NCI-H446 (cell line): ENCODE data around the gene CDSN.

Experiments used
- DNase-seq, 2 experiments: peaks; one replicate each; lab custom pipeline; 2025; lab: John Stamatoyannopoulos, UW

CDSN gene

DNA sequence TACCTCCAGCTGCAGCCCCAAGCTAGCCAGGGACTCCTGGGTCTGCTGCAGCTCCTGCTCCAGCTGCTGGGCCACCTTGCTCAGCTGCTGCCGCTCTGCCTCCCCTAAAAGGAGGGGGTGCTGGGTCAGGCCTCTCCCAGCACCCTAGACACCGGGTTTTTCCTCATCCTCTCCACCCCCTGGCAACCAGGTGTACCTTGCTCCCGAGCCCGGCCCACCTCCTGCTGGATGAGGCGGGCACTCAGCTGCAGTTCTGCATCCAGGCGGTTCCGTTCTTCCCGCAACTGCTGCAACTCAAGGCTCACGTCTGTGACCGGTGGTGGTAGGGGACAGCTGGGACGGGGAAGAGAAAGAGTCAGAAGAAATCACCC is 24.7 kb upstream of the CDSN start:
- DNase-seq, result no peak

DNA sequence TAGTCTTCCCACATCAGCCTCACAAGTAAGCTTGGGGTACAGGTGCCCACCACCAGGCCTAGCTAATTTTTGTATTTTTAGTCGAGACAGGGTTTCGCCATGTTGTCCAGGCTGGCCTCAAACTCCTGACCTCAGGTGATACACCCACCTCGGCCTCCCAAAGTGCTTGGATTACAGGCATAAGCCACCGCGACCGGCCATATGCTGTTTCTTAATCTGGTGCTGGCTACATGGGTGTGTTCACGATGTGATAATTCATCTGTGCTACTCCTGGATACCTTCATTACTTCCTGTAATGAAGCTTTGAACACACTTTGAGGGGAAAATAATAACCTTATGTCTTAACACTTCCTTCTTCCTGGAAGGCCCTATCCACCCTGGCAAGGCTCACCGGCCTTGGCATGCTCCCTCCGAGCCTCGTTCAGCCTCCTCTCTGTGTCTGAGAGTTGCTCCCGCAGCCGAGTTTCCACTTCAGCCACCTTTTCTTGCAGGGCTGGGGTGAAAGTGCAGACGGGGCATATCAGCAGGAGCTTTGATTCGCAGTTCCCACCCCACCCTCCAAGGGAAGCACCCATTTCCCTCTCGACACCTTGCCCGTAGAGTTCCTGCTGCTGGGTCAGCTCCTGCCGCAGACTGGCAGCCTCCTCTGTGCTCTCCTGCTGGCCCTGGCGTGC is 24.2 kb upstream of the CDSN start:
- DNase-seq, result no peak

DNA sequence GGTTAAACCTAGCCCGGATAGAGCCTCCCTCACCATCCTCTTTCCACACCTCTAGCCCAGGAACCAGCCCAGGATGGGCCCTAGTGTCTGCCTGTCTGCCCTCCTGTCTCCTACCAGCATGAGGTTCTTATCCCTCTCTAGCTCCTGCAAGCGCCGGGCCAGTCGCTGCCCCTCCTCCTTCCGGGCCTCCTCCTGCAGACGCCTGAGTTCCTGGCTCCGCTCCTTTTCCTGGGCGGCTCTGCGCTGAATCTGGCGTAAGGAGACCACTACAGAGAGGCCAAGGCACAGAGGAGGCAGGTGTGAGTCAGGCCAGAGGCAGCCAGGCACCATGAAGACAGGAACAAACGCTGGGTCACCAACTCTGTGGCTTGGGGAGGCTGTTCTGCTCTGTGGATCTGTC is 22.9 kb upstream of the CDSN start:
- DNase-seq, result no peak

DNA sequence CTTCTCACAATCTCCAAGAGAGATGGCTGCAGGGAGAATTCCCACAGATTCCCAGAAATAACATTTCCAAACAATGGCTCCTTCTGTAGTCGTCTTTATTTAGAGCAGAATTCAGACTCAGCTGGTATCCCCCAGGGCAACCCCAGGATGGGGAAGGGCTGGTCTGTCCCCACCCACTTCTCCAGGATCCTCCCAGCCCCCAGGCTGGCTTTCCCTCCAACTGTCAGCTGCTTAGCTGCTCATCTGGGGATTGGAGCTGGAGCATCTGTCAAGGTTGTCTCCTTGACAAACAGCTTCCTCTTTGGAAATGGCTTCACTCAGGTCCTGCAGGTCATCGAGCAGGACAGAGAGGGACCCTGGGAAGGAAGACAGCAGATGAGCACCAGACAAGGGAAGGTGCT is 22.1 kb upstream of the CDSN start:
- no peak for DNase-seq

DNA sequence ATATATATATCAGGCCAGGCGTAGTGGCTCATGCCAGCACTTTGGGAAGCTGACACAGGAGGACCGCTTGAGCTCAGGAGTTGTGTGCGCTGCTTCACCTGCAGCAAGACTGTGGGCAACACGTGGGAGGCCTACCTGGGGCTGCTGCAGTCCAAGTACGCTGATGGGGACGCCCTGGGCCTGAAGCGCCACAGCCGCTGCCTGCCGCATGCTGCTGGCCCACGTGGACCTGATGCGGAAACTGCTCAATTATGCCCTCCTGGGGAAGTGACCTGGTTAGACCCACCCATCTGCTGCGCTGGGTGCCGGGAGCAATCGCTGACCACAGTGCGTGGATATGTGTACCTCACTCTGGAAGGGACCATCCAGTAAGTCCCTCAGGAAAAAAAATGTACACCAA is 20.4 kb upstream of the CDSN start:
- no peak for DNase-seq

DNA sequence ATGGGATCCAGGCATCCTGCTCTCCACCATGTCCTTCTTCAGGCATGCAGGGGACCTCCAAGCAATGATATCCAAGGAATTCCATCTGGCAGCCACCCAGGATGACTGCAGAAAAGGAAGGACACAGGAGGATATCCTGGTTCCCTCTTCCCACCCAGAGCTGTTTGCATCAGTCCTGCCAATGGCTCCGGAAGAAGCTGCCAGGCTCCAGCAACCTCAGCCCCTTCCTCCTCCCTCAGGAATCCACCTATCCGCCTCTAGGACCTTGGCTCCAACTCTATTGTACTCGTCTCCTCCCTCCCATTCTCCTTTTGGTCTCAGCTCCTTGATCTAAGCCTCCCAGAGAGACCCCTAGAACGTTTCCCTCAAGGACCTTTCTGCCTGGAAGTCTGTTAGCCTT is 19.4 kb upstream of the CDSN start:
- no peak for DNase-seq

DNA sequence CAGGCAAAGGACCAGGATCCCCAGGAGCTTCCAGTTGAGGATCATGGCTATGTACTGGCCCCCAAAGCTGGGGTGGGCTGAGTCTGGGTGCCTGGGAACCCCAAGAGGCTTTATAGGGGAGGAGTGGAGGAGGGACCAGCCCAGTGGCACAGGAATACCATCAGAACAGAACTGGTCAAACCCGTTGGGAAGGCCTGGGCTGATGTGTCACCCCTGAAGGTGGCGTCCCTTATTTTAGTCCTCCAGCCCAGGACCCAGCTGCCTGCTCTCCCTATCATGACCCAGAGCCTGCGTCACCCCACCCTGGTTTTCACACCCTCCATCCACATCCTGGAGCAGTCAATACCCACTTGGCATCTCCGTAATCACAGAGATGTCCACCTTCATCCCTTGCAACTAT is 18.7 kb upstream of the CDSN start, which contains the start of gene PSORS1C2:
Gene PSORS1C2, minus strand, starts transcription at position 85 of the 400 bp plus-strand sequence. Its CDS starts 40 bp downstream, at position 45.
- DNase-seq, result no peak

DNA sequence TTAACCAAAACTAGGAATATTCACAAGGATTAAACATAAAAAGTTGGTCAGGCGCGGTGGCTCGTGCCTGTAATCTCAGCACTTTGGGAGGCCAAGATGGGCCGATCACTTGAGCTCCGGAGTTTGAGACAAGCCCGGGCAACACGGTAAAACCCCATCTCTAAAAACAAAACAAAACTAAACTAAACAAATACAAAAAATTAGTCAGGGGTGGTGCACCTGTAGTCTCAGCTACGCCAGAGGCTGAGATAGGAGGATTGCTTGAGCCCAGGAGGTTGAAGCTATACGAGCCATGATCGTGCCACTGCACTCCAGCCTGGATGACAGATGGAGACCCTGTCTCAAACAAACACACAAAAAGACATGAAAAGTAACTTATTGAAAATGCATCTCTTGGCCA is 15.5 kb upstream of the CDSN start:
- no peak for DNase-seq

DNA sequence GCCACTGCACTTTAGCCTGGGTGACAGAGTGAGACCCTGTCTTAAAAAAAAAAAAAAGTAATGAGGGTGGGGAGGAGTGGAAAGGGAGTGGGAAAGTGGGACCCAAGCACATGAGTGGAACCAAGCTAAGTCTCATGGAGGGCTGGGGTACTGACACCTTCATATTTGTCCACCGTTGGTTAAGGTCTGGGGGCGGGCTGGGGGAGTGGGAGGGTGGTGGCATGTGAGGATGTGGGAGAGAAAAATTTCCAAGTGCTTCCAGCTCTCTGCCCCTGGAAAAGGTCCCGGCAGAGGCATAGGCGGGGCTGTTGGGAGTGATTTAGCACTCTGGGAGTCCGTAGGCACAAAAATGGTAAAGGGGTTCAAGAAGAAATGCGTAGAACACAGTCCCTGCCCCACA is 12.6 kb upstream of the CDSN start:
- DNase-seq, result no peak

DNA sequence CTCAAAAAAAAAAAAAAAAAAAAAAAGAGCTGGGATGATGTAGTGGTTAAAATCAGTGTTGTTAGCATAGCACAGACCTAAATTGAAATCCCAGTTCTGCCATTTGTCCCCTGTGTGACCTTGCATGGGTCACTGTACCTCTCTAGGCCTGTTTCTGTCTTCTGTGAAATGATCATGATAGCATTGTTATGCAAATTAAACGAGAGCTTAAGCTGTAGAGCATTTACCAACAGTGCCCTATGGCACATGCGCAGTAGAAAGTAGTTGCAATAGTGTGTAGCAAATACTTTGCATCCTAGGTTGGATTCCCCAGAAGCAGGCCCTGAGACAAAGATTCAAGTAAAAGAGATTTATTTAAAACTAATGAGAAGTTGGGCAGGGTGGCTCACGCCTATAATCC is 11.3 kb upstream of the CDSN start:
- DNase-seq, result no peak

DNA sequence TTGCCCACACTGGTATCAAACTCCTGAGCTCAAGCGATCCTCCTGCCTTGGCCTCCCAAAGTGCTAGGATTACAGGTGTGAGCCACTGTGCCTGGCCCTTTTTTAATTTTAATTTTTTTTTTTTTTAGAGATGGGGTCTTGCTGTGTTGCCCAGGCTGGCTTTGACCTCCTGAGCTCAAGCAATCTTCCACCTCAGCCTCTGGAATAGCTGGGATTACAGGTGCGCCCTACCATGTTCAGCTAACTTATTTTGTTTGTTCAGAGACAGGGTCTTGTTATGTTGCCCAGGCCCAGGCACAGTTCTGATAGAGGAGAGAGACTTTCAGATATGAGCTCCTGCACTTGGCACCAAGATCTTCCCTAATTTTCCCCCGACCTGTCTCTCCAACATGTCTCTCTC is 10.5 kb upstream of the CDSN start:
- no peak for DNase-seq

DNA sequence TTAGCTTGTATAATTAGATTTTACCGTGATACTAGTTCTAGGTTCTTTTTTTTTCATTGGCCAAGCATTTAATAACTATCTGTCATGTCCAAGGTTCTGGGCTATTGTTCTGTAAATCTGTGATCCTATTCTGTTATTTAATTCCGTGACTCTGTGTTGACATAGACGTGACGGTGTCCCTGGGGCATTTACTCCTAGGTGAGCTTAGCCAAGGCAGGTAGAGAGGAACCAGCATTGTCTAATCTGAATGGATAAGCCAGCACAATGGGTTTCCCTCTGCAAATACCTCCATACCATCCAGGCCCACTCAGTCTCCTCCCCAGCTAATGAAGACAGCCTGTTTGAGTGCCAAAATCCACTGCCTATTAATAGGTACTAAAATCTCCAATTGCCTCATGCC is 8.9 kb upstream of the CDSN start:
- no peak for DNase-seq

DNA sequence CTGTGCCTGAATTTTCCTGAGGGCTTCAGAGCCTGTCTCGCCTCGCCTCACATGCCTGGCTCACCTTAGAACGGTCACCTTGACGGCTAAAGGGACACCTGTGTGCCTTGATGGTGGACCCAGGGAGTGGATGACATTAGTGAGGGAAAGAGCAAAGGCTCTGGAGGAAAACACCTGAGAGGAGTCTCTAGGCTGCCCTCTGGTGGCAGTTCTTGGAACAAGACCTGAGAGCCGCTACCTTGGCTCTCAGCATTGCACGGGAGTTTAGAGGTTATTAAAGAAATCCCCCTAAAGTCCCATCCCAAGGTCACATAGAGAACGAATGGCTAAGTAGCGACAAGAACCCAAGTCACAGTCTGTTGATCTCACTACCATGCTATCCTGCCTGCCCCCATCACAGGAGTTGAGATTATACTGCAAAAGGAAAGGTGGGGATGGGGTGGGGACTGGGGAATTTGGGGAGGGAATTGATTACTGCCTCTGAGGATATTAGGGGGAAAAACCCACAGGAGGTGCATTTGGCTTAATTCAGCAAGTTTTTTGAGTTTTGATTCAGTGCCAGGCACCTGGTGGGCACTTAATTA is 7.9 kb upstream of the CDSN start:
- peak in 1 of 2 experiments; percentile 49 for DNase-seq

DNA sequence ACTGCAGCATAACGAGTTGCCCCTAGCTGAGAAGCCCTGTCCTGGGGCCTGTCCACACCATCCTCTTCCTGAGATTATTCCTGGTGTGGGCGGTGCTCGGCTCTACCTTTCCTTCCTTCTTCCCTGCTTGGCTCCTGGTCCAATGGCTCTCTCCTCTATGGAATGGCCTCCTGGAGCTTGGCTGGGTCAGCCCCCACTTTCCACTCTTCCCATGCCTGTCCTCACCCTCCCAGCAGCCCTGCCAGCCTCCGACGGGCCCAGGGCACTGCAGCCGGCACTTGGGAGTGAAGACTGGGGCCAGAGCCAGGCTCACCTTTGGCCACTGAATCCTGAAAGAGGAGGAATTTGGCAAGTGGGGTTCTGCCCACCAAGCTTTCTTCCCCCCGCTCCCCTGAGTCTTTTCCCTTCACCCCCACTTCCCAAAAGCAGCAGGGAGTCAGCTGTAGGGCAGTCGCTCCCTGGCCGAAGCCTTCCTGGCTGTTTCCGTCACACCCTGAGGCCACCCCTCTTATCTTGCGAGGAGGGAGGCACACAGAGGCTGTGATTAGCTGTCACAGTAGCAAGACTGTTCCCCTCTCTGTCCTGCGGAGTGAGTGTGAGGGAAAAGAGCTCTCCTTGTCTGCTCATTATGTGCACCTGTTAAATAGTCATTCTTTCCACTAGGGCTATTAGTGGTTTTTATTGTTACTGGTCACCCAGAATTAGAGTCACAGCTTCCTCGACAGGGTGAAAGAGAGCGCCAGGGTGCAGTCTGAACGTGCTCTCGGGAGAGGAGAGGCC is 6.3 kb upstream of the CDSN start:
- no peak for DNase-seq

DNA sequence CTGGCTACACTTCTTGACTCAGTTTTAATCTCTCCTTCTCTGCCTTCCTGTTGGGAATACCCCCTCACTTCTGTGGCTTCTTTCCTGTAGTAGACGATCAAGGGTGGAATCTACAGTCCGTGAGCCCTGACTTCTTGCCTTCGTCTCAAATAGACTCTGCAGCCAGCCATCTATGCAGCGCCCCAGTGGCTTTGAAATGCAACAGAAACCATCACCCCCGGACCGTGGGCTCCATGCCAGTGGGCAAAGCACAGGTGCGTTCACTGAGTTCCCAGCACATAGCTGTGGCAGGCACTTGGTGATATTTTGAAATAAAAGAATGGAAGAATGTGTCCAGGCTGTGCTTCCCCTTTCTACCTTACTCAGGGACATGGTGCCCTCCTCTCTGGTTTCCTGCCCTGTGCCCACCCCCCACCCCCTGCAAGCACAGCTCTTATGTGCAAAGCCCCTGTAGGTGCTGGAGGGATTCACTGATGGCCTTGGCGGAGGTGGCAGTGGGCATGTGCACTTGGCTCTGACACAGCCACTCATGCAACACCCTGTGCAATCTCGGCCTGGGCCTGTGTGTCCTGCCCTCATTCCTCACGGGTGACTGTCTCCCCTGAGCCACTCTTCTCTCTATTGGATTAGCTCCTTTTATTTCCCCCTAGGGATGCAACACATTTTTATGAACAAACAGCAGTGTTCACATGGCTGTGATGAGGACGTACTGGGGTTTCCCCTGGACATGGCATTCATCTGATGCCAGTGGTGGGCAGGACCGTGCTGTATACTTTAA is 5.5 kb upstream of the CDSN start:
- DNase-seq, result no peak

DNA sequence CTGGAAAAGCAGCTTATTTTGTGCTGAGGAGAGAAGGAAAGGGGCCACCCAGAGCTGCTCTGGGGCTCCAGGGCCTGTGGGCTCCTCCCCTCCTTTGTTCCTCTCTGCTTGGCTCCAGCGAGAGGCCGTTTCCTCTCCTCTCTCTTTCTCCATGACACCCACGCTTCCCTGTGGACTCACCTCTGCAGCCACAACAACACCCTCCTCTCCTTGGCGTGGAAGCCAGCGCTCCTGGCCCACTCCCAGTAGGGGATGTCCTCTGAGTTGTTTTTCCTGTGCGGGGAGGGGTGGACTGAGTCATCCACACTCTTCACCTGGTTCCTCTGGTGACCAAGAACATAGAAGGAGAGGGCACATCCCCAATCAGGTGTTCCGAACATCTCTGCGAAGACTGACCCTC is 4.9 kb upstream of the CDSN start:
- DNase-seq, result no peak

DNA sequence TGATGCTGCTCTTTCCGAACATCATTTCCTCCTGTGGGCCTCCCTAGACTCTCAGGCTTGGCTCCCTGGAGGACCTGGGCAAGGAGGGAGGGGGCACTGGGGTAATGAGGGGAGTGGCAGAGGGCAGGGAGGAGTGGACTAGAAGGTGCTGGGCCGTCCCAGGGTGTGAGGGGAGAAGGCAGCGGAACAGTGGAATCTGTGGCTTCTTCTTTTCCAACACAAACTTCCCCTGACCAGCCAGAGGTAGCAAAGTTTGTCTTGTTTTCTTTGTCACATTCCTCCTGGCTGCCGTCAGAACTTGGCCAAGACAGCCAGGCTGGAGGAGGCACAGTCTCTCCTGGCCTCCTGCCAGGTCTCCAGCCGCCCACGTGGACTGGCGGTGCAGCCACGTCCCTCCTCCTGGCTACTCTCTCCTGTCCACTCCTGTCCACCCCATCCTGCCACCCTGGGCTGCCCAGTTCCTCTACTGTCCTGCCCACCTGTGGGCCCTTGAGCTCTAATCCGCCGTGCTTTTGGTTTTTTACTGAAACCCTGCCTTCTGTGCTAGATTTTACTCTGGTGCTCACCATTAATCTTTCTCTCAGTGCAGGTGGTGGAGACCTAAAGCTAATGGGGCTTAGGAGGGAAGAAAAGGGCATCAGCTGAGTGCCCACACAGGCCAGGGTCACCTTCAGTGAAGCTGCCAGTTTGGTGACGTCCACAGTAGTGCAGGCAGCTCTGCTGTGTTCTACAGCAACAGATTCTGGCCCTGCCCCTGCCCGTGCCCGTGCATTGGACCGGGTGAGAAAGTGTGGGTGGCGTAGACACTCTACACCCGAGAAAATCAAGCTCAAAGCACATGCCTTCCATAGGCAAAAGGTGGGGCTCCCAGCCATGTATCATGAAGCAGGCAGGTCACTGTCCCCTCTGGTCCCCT is 2.8 kb upstream of the CDSN start:
- DNase-seq, result no peak

DNA sequence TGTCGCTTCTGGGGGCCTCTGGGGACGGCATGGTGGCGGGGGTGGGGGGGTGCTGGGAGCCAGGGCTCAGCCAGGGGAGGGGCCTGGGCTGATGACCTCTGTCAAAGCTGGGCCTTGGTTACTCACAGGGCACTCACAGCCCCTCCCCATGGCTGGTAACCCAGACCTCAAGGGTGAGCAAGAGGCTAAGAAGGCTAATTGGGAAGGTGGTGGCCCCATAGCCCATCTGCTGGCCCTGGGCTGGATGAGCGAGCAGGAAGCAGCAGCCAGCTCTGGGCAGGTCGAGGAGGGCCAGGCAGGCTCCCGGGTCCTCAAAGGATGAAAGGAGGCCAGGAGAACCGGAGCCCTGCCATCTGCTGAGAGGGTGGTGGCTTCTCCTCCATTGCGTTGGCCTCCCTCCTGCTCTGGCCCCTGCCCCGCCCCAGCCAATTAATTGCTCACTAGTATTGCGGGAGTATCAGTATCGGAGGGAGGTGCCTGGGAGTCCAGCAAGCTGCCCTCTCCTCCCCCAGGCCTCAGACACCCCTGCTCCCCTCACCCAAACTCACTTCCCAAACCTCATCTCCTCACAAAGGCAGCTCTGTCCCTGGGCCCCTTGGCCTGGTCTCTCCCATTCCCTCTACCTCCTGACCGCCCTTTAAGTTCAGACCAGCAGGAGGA is 1.0 kb upstream of the CDSN start:
- DNase-seq, result no peak

DNA sequence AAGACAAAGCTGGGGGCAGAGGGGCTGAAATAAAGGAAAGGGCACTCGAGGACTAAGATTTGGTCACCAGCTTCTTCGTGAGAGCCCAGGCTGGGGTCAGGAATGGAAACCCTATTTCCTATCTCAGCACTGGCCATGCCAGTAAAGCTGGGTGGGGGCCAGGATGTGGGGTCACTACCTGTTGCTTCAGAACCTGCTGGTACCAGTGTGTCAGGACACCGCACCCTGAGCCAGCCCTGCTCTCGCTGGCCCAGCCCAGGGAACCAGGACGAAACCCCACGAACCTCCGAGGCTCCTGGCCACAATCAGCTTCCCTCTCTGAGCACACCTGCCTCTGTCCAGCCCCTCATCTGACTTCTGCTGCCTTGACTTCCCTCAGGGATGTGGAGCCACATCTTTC is 2.1 kb downstream of the CDSN start:
- DNase-seq, result no peak

DNA sequence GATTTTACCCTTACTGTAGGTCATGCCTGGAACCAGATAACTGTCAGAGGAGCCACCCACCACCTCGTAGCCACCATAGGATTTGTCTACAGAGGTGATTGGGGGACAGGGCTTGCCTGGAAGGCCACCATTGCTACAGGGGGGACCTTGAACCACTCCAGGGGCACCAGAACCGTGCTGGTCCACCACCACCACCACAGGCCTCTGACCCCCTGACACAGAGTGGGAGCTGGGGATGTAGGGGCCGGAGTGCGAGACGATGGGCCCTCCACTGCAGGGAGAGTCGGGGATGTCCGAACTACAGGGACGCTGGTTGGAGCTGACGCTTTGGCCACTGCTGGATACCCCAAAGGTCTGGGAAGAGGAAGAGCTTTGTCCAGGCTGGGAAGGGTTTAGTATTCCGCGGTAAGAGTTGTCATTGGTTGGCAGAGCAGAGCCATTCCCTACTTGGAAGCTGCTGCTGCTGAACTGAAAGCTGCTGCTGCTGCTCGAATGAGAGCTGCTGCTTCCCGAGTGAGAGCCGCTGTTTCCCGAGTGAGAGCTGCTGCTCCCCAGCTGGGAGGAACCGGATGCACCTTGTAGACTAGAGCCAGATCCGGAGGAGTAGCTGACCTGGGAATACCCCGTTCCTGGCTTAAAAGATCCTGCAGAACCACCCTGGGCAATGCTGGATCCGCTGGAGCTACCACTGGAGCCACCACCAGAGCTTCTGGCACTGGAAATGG is 3.4 kb downstream of the CDSN start:
- DNase-seq, result no peak
